Omental fat pad (tissue), 4 donors: ENCODE measurements around the gene ALLC. TPM values are rescaled to one million over a fixed set of nuclear protein-coding genes. Genes with fewer than 3 reads are reported as not detected.

Source experiments
- ATAC-seq: fragments of 150-250 bp; one replicate; pipeline ENCODE4 v1.9.1; 2016; ENCODE audit warnings: mild to moderate bottlenecking, moderate library complexity; ENCODE audit not compliant: low FRiP score
- DNase-seq: peaks from one replicate; pipeline ENCODE4 v3.0.0-alpha.2; 2019; ENCODE audit warnings: low spot score
- CTCF ChIP-seq, 3 donors: fragments of 450-650 bp; IDR thresholded peaks; one replicate each; pipeline ENCODE4 v1.5.1; 2016 to 2017; ENCODE audit warnings: antibody characterized with exemption in 3 of 3, mild to moderate bottlenecking in 3 of 3, moderate library complexity in 2 of 3
- total RNA-seq, 4 donors: library from RNA; depleted of rRNA; stranded (reverse); fragments of >200 nt; gene quantifications; one replicate each; pipeline ENCODE4 v1.1.0, GENCODE V29; 2016

Gene ALLC
- total RNA-seq, 4 donors from 2014 or later: not detected

- ATAC-seq (no peak), DNase-seq (no peak)
- no peak for TF ChIP-seq CTCF (IDR thresholded peaks at IDR 0.05)
Observed at GRCh38 chr2:3706892-3707291, 48.9 kb downstream of the ALLC start.

GRCh38 chr2:3708576-3708975 lies 50.6 kb downstream of the ALLC start:
- DNase-seq: no peak
- no peak for ATAC-seq
- no peak for TF ChIP-seq CTCF (IDR thresholded peaks at IDR 0.05)

GRCh38 chr2:3709225-3709624 lies 51.2 kb downstream of the ALLC start:
- ATAC-seq (no peak), DNase-seq (no peak)
- TF ChIP-seq CTCF (IDR thresholded peaks at IDR 0.05): no peak

GRCh38 chr2:3712424-3712823 lies 54.4 kb downstream of the ALLC start:
- TF ChIP-seq CTCF (IDR thresholded peaks at IDR 0.05): no peak
- ATAC-seq (no peak), DNase-seq (no peak)

- DNase-seq: no peak
- TF ChIP-seq CTCF (IDR thresholded peaks at IDR 0.05): no peak
- no peak for ATAC-seq
Observed at GRCh38 chr2:3712831-3713503, 55.0 kb downstream of the ALLC start.

- DNase-seq (no peak), ATAC-seq (no peak)
- TF ChIP-seq CTCF (IDR thresholded peaks at IDR 0.05): no peak
Observed at GRCh38 chr2:3718679-3719078, 60.7 kb downstream of the ALLC start.

- no peak for TF ChIP-seq CTCF (IDR thresholded peaks at IDR 0.05)
- no peak for DNase-seq
- no peak for ATAC-seq
Observed at GRCh38 chr2:3725002-3725401, 67.0 kb downstream of the ALLC start.
